Adipose tissue (tissue), 3 donors: Measurements from ENCODE around the gene TFEB. TPM values are rescaled to one million over a fixed set of nuclear protein-coding genes. Genes with fewer than 3 reads are reported as not detected.

ENCODE experiments used
- H3K27ac ChIP-seq: one replicate; pipeline ENCODE4 v1.5.1; 2013; ENCODE audit warnings: low read depth, low read length
- WGBS, 3 donors: extraction: QIAGEN DNeasy Blood & Tissue Kit; methylation state at CpG; one replicate each; pipeline ENCODE4 v1.1.7; 2013; 5-methylcytosine and 5-hydroxymethylcytosine counted together
- polyA plus RNA-seq, 3 donors: library from polyadenylated mRNA; stranded (reverse); fragments of 200-250 nt; gene quantifications; one replicate each; pipeline ENCODE4 v1.2.3, GENCODE V29; 2013
- donor health status: healthy with polysubstance abuse.
- donor health status: Bipolar disorder and iron deficiency.
- donor health status: healthy.

The TFEB gene
- polyA plus RNA-seq, 3 donors: 10.1 to 18.1 (median 13.9) TPM

- H3K27ac ChIP-seq: no peak overlapping the region
- 67 to 79% (median 72%) methylated on average over 9 of the region's 9 CpGs for WGBS, 3 donors
These were observed 4.6 kb downstream of the TFEB start for GRCh38 chr6:41730531-41731436.

DNA sequence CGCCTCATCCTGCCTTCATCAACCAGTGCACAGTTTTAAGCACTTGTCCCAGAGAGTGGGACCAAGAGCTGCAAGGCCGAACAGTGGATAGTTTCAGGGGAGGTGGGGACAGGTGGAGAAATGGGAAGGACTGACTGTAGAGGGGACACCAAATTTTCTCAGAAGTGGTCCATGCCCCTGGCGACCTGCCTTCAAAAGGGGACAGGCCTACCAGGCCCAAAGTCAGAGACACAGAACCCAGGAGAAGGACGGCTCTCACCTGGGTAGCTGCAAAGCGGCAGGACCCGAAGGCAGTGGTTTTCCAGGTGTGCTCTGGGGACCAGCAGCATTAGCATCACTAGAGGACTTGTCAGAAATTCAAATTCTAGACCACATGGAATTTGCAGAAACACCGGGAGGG, 5.8 kb downstream of the TFEB start:
- no peak overlapping the region for H3K27ac ChIP-seq
- 86 to 96% (median 93%) methylated on average over 7 of the region's 7 CpGs for WGBS, 3 donors

DNA sequence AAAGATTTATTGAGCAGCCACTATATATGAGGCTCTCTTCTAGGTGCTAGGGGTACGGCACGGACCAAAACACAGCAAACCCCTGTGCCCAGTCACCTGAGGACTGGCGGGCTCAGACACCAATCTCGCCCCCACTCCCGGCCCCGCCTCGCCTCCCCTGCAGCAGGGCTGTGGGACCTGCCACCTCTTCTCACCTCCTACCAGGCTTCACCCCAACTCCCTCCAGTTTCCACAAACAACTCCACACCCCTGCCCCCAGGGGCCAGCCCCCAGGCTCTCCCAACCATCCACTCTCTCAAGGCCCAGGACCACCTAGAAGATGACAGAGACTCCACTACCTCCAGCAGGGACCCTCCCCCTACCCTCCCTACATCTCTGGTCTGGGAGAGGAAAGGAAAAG, 6.5 kb downstream of the TFEB start:
- 95 to 100% (median 96%) methylated on average over 7 of the region's 7 CpGs for WGBS, 3 donors
- no peak overlapping the region for H3K27ac ChIP-seq

GRCh38 chr6:41728073-41728936, 7.1 kb downstream of the TFEB start:
- H3K27ac ChIP-seq: no peak overlapping the region

DNA sequence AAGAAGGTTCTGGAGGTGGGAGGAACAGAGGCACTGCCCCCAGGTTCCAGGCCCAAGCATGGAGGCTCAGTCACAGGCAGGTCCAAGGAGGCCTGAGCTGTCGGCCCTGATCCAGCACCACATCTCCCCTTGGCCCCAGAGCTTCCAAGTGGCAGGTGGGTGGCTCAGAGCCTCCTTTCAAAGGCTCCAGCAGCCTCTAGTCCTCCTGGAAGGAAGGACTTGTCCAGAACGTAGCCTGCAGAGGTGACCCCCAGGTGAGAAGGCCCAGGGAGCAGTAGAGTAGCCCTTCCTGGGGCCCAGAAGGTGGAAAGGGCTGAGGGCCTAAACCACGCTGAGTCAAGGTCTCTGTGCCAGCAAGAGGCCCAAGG, 7.7 kb downstream of the TFEB start:
- no peak overlapping the region for H3K27ac ChIP-seq
- 79 to 94% (median 87%) methylated on average over 3 of the region's 3 CpGs for WGBS, 3 donors

More at GRCh38 chr6:41728073-41728936, 7.1 kb downstream of the TFEB start:
- WGBS, 3 donors: 75 to 80% (median 78%) methylated on average over 19 of the region's 19 CpGs

DNA sequence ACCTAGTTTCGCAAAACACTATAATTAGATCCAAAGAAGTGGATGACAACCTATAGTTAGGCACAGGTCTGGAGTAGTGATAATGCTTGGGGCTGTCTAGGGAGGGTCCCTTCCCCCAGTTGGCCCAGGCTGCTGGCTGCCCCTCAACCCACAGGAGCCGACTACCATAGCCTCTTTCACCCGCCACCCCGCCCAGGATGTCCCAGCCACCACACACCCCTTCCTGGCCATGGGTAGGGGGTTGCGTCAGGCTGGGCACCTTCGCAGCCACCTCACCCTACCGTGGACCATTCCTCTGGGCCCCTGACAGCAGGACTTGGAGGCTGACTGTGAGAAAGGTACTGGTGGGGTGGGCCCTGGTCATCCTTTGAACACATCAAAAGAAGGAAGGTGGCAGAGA, 8.5 kb downstream of the TFEB start:
- H3K27ac ChIP-seq: no peak overlapping the region
- WGBS, 3 donors: 53 to 83% (median 61%) methylated on average over 7 of the region's 7 CpGs

GRCh38 chr6:41724586-41725501, 10.6 kb downstream of the TFEB start:
- WGBS, 3 donors: 67 to 82% (median 81%) methylated on average over 13 of the region's 13 CpGs

GRCh38 chr6:41724228-41724580, 11.2 kb downstream of the TFEB start:
- WGBS, 3 donors: 42 to 76% (median 47%) methylated on average over 7 of the region's 7 CpGs
- no peak overlapping the region for H3K27ac ChIP-seq

More at GRCh38 chr6:41724586-41725501, 10.6 kb downstream of the TFEB start:
- H3K27ac ChIP-seq: no peak overlapping the region

DNA sequence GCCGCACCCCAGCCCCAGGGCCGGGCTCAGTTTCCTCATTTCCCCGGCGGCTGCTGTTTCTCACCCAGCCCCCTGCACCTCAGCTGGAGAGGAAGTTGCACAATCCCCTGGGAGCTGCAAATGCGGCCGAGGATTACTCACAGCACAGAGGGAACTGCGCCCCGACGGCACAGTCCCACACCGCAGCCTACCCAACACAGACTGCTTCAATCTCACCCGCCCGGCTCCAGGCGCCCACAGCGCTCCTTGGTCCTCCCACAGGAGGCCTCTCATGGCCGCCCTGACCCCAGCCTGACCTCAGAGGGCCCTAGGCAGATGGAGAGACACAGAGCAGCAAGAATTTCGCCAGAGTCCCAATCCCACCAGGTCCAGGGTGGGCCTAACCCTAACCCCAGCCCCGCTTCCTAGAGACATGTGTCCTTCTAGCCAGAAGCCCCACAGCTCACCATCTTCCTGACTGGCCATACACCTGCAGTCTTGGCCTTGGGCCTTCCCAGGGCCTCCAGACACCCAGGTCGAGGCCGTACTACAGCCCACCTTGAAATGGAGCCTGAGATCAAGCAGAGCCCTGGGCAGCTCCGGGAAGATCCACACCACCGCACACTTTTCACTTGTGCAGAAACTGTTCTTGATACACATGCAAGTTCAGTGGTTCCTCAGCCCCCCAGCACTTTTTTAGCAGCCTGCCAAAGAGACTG, 11.7 kb downstream of the TFEB start:
- H3K27ac ChIP-seq: no peak overlapping the region
- 32 to 70% (median 36%) methylated on average over 21 of the region's 21 CpGs for WGBS, 3 donors

- no peak overlapping the region for H3K27ac ChIP-seq
- WGBS, 3 donors: 39 to 76% (median 50%) methylated on average over 8 of the region's 8 CpGs
These were observed 12.4 kb downstream of the TFEB start for GRCh38 chr6:41722969-41723529.

GRCh38 chr6:41721414-41721813, 14.0 kb downstream of the TFEB start:
- no peak overlapping the region for H3K27ac ChIP-seq
- 96 to 100% (median 98%) methylated on average over 3 of the region's 3 CpGs for WGBS, 3 donors

DNA sequence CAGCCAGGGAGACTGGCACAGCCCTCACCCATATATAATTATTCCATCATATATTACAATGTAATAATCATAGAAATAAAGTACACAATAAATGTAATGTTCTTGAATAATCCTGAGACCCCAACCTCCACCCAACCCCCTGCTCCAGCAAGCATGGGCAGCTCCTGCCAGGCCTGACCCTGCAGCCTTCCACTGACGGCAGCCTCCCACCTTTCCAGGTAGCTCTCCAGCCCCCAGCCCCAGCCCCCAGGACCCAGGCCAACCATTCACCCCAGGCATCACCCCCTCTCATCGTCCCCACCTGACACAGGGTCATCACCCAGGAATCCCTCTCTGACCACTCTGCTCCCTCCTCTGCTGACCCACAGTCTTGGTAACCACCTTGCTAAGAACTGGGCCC, 14.6 kb downstream of the TFEB start:
- no peak overlapping the region for H3K27ac ChIP-seq
- WGBS, 3 donors: 88 to 100% (median 91%) methylated on average over 2 of the region's 2 CpGs

DNA sequence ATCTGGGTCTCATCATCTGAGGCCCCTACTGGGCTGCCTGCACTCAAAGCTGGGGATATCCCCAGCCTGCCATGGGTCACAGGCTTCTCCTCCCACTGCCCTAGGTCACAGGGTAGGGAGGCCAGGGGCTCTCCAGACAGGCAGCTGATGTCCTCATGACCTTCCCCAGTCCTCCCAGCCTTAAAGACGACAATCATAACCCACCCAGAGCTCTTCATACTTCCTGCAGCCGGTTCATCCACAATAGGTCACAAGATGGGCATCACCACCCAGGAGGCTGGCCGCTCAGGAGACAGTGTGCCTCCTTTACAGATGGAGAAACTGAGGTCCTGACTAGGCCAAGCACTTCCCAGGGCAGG, 15.2 kb downstream of the TFEB start:
- WGBS, 3 donors: 87 to 96% (median 93%) methylated on average over 3 of the region's 3 CpGs
- H3K27ac ChIP-seq: no peak overlapping the region

- no peak overlapping the region for H3K27ac ChIP-seq
- 78 to 96% (median 87%) methylated on average over 7 of the region's 7 CpGs for WGBS, 3 donors
These were observed 15.8 kb downstream of the TFEB start for GRCh38 chr6:41719436-41720261.

- H3K27ac ChIP-seq: no peak overlapping the region
- WGBS, 3 donors: 74 to 84% (median 78%) methylated on average over 5 of the region's 5 CpGs
These were observed 16.6 kb downstream of the TFEB start for GRCh38 chr6:41718828-41719227.

GRCh38 chr6:41717392-41717736, 18.0 kb downstream of the TFEB start:
- H3K27ac ChIP-seq: no peak overlapping the region
- 72 to 81% (median 74%) methylated on average over 1 of the region's 1 CpG for WGBS, 3 donors
